GM19351 (cell line): Measurements from ENCODE around the gene STXBP1.

Experiments used
- ATAC-seq: cut with Tn5 transposase; IDR thresholded peaks from one replicate; pipeline ENCODE4 v1.9.1; 2021; ENCODE audit warnings: mild to moderate bottlenecking, moderate library complexity; ENCODE audit not compliant: unreplicated experiment

Gene STXBP1

GRCh38 chr9:127651697-127652610 is 39.9 kb downstream of the STXBP1 start:
- ATAC-seq, result no peak

GRCh38 chr9:127652733-127653132 is 40.7 kb downstream of the STXBP1 start:
- ATAC-seq, result no peak

- no peak for ATAC-seq
Measured at GRCh38 chr9:127654619-127655018, 42.5 kb downstream of the STXBP1 start.

GRCh38 chr9:127658428-127658827 is 46.4 kb downstream of the STXBP1 start:
- no peak for ATAC-seq

- ATAC-seq, result no peak
Measured at GRCh38 chr9:127660886-127661741, 49.0 kb downstream of the STXBP1 start.

- no peak for ATAC-seq
Measured at GRCh38 chr9:127662617-127663016, 50.5 kb downstream of the STXBP1 start.

GRCh38 chr9:127664324-127664677 is 52.2 kb downstream of the STXBP1 start:
- ATAC-seq, result no peak

GRCh38 chr9:127664678-127665507 is 52.8 kb downstream of the STXBP1 start:
- no peak for ATAC-seq

GRCh38 chr9:127667127-127667844 is 55.2 kb downstream of the STXBP1 start:
- ATAC-seq, result no peak

GRCh38 chr9:127667906-127668305 is 55.8 kb downstream of the STXBP1 start:
- ATAC-seq, result no peak

- no peak for ATAC-seq
Measured at GRCh38 chr9:127673234-127673633, 61.2 kb downstream of the STXBP1 start.

GRCh38 chr9:127676638-127677037 is 64.6 kb downstream of the STXBP1 start:
- ATAC-seq, result no peak

GRCh38 chr9:127679506-127679905 is 67.4 kb downstream of the STXBP1 start:
- ATAC-seq, result no peak

- no peak for ATAC-seq
Measured at GRCh38 chr9:127680226-127680625, 68.1 kb downstream of the STXBP1 start.

GRCh38 chr9:127680846-127681245 is 68.8 kb downstream of the STXBP1 start:
- ATAC-seq, result no peak

GRCh38 chr9:127682351-127683136 is 70.5 kb downstream of the STXBP1 start:
- ATAC-seq, result no peak

GRCh38 chr9:127683723-127684122 is 71.6 kb downstream of the STXBP1 start:
- ATAC-seq, result no peak

- no peak for ATAC-seq
Measured at GRCh38 chr9:127684576-127684975, 72.5 kb downstream of the STXBP1 start.
